Gastrocnemius medialis (tissue), 4 donors: ENCODE measurements around the gene ZNF497.

Source experiments
- CTCF ChIP-seq, 5 experiments: fragments of 450-650 bp in 3 of 5; fragments of 200-600 bp in 2 of 5; sonication (generic) in 2 of 5; IDR thresholded peaks in 4 of 5; conservative IDR thresholded peaks in 1 of 5; 1 replicate in 4 of 5; 2 replicates in 1 of 5; pipeline ENCODE4 v1.5.1; 2016 to 2019; ENCODE audit warnings: antibody characterized with exemption in 5 of 5, mild to moderate bottlenecking in 3 of 5, moderate library complexity in 3 of 5
- POLR2A ChIP-seq, 2 donors: fragments of 450-650 bp; IDR thresholded peaks; one replicate each; pipeline ENCODE4 v1.6.1; 2017; ENCODE audit warnings: antibody characterized with exemption in 2 of 2, mild to moderate bottlenecking in 2 of 2, moderate library complexity in 2 of 2

GRCh38 chr19:58318297-58318696 lies 44.3 kb downstream of the ZNF497 start:
- TF ChIP-seq CTCF (IDR thresholded peaks at IDR 0.05 in 4 of 5, conservative IDR thresholded peaks at IDR 0.05 in 1 of 5), result no peak
- no peak for TF ChIP-seq POLR2A (IDR thresholded peaks at IDR 0.05)
